GM21526 (cell line): ENCODE results near the gene ELP5.

Experiments used
- ATAC-seq: cut with Tn5 transposase; IDR thresholded peaks from one replicate; pipeline ENCODE4 v1.9.1; 2021; ENCODE audit warnings: moderate library complexity; ENCODE audit not compliant: unreplicated experiment, low FRiP score

ELP5 gene

GRCh38 chr17:7251661-7252175 lies 297 bp upstream of the ELP5 start, which contains the start of gene CTDNEP1:
TSS of gene CTDNEP1 (minus strand) at chr17:7251734. CDS start at chr17:7251296, 438 bp downstream.
- peak; percentile 63 for ATAC-seq

GRCh38 chr17:7253082-7253481 lies 1.1 kb downstream of the ELP5 start:
- no peak for ATAC-seq

- ATAC-seq: no peak
These were observed 2.5 kb downstream of the ELP5 start for GRCh38 chr17:7254511-7254910.

- ATAC-seq: no peak
These were observed 4.9 kb downstream of the ELP5 start for GRCh38 chr17:7256766-7257456.

- ATAC-seq: no peak
These were observed 6.9 kb downstream of the ELP5 start for GRCh38 chr17:7258731-7259554.

GRCh38 chr17:7259555-7259889 lies 7.5 kb downstream of the ELP5 start:
- no peak for ATAC-seq

- ATAC-seq: no peak
These were observed 8.1 kb downstream of the ELP5 start for GRCh38 chr17:7260151-7260550.

- ATAC-seq: no peak
These were observed 8.8 kb downstream of the ELP5 start for GRCh38 chr17:7260651-7261378.

GRCh38 chr17:7261379-7262191 lies 9.6 kb downstream of the ELP5 start:
- ATAC-seq: no peak

- no peak for ATAC-seq
These were observed 10.3 kb downstream of the ELP5 start, which contains the start of gene CLDN7 for GRCh38 chr17:7262192-7262934. TSS of gene CLDN7 (minus strand) at chr17:7262478. CDS start at chr17:7262043, 435 bp downstream.

GRCh38 chr17:7262935-7263800 lies 11.2 kb downstream of the ELP5 start:
- ATAC-seq: no peak

- no peak for ATAC-seq
These were observed 11.7 kb downstream of the ELP5 start for GRCh38 chr17:7263801-7264078.

GRCh38 chr17:7266784-7267183 lies 14.8 kb downstream of the ELP5 start:
- ATAC-seq: no peak

GRCh38 chr17:7279448-7279847 lies 27.4 kb downstream of the ELP5 start:
- ATAC-seq: no peak

- peak; percentile 53 for ATAC-seq
These were observed 28.6 kb downstream of the ELP5 start for GRCh38 chr17:7280519-7281073.

- peak; percentile 42 for ATAC-seq
These were observed 29.3 kb downstream of the ELP5 start, which contains the start of gene SLC2A4 for GRCh38 chr17:7281074-7281952. TSS of gene SLC2A4 (plus strand) at chr17:7281718. CDS start at chr17:7281935, 217 bp downstream.
